Cardiac fibroblast (primary cell): ENCODE data around the gene PTPRU.

Source experiments
- DNase-seq, 2 donors: peaks; one replicate each; pipeline versions ENCODE4 v3.0.0 to v3.0.0-alpha.2; 2010; ENCODE audit warnings: low read depth in 2 of 2
- H3K4me3 ChIP-seq, 2 donors: replicated peaks in 1 of 2; 1 replicate in 1 of 2; 2 replicates in 1 of 2; pipeline ENCODE4 v1.5.1; 2011; ENCODE audit warnings: low read depth in 2 of 2, low read length in 2 of 2, mild to moderate bottlenecking in 2 of 2, moderate library complexity in 1 of 2
- CTCF ChIP-seq: IDR thresholded peaks from one replicate; pipeline ENCODE4 v1.5.1; 2011; ENCODE audit warnings: low read depth, mild to moderate bottlenecking, low read length, inconsistent platforms

Gene PTPRU

GRCh38 chr1:29322861-29323585 lies 86.7 kb downstream of the PTPRU start:
- DNase-seq = no peak
- no peak for TF ChIP-seq CTCF
- no peak overlapping the region for H3K4me3 ChIP-seq

DNA sequence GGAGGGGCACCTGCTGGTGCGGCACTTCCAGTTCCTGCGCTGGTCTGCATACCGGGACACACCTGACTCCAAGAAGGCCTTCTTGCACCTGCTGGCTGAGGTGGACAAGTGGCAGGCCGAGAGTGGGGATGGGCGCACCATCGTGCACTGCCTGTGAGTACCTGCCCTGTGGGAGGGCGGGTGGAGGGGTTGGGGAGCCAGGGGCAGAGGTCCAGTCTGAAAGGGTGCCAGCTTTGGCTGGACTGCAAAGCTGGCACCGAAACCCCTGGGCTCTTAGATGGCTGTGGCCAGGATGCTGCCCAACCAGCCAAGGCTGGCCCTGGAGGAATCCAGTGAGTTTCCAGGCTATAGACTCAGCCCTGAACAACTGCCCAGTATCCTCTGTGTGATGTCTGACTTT lies 87.3 kb downstream of the PTPRU start:
- H3K4me3 ChIP-seq = no peak overlapping the region
- DNase-seq = no peak
- no peak for TF ChIP-seq CTCF

- TF ChIP-seq CTCF = no peak
- no peak for DNase-seq
- H3K4me3 ChIP-seq = no peak overlapping the region
Observed at GRCh38 chr1:29324202-29324601, 87.9 kb downstream of the PTPRU start.

GRCh38 chr1:29324771-29325351 lies 88.5 kb downstream of the PTPRU start:
- no peak for DNase-seq

DNA sequence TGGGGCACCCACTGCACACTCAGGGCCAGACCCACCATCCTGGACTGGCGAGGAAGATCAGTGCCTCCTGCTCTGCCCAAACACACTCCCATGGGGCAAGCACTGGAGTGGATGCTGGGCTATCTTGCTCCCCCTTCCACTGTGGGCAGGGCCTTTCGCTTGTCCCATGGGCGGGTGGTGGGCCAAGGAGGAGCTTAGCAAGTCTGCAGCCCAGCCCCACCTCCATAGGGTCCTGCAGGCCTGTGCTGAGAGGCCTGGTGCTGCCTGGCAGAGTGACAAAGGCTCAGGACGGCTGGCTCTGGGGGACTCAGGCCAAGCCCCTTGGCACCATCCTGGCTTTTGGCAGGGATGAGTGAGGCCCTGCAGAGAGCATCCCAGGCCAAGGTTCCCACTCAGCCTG lies 89.4 kb downstream of the PTPRU start:
- H3K4me3 ChIP-seq = no peak overlapping the region
- no peak for DNase-seq
- TF ChIP-seq CTCF = no peak

More at GRCh38 chr1:29324771-29325351, 88.5 kb downstream of the PTPRU start:
- H3K4me3 ChIP-seq = no peak overlapping the region
- TF ChIP-seq CTCF = no peak

- no peak overlapping the region for H3K4me3 ChIP-seq
- no peak for DNase-seq
- no peak for TF ChIP-seq CTCF
Observed at GRCh38 chr1:29326123-29326522, 89.8 kb downstream of the PTPRU start.
